Measurements from ENCODE around the gene GADD45A. TPM values are rescaled to one million over a fixed set of nuclear protein-coding genes. Genes with fewer than 3 reads are reported as not detected.

Gene GADD45A
- total and polyA plus RNA-seq, 9 of the 15 experiments (the other 6 are each of a cell fraction or from before 2014, with no cell fraction given): 21.3 to 156 (median 62.1) TPM

GRCh38 chr1:67685067-67685557 lies at the start of gene GADD45A (continued):
- TF ChIP-seq HDAC1 (IDR thresholded peaks at IDR 0.05): peak in 1 of 2 experiments; percentile 52; a peak in 2 of 4 replicates
- no peak for TF ChIP-seq HMBOX1 (IDR thresholded peaks at IDR 0.05)
- no peak for TF ChIP-seq KAT8 (IDR thresholded peaks at IDR 0.05; ENCODE audit: low read depth)
- TF ChIP-seq HDAC2 (IDR thresholded peaks at IDR 0.05): no peak
- TF ChIP-seq ZNF316 (IDR thresholded peaks at IDR 0.05): no peak
- no peak for TF ChIP-seq NCOA4 (IDR thresholded peaks at IDR 0.05; ENCODE audit: partially characterized antibody)
- 0 out of 2 replicates have a peak, but pooled peaks have one; percentile 36 for TF ChIP-seq NR1H2 (CRISPR knock-in tag; IDR thresholded peaks at IDR 0.05)
- TF ChIP-seq ELF1 (tag; IDR thresholded peaks at IDR 0.05): 0 out of 2 replicates have a peak, but pooled peaks have one; percentile 8
- TF ChIP-seq NFATC3 (IDR thresholded peaks at IDR 0.05): no peak
- TF ChIP-seq THAP7 (CRISPR knock-in tag; IDR thresholded peaks at IDR 0.05): 0 out of 2 replicates have a peak, but pooled peaks have one; percentile 73
- 0 out of 2 replicates have a peak, but pooled peaks have one; percentile 40 for TF ChIP-seq DMBX1 (CRISPR knock-in tag; IDR thresholded peaks at IDR 0.05; ENCODE audit: borderline replicate concordance)
- TF ChIP-seq KDM4B (IDR thresholded peaks at IDR 0.05; ENCODE audit: borderline replicate concordance in 2 of 2, low read depth in 1 of 2): peak in 1 of 2 experiments; percentile 56; a peak in 1 of 4 replicates
- peak; percentile 99 for TF ChIP-seq TBP (optimal IDR thresholded peaks at IDR 0.05; ENCODE audit: low read depth, low read length)
- TF ChIP-seq E2F1 (CRISPR knock-in tag; IDR thresholded peaks at IDR 0.05): peak; percentile 55; the same call in 1 of the 2 replicates
- peak; percentile 56; the same call in 1 of the 2 replicates for TF ChIP-seq FOXP1 (CRISPR knock-in tag; IDR thresholded peaks at IDR 0.05)
- TF ChIP-seq SMAD1 (IDR thresholded peaks at IDR 0.05; ENCODE audit: low read depth, low read length, partially characterized antibody): peak; percentile 96
- TF ChIP-seq BHLHE40 (IDR thresholded peaks at IDR 0.05; ENCODE audit: low read length): peak; percentile 44; the same call in 1 of the 2 replicates
- no peak for TF ChIP-seq SRSF1 (IDR thresholded peaks at IDR 0.05; ENCODE audit: low read depth, low read length)
- peak; percentile 74 for TF ChIP-seq SETDB1 (IDR thresholded peaks at IDR 0.05; ENCODE audit: low read length)
- no peak for TF ChIP-seq CREBBP (IDR thresholded peaks at IDR 0.05; ENCODE audit: low read depth, low read length)
- no peak for TF ChIP-seq ZNF75A (CRISPR knock-in tag; IDR thresholded peaks at IDR 0.05)
- no peak for TF ChIP-seq PHF20 (IDR thresholded peaks at IDR 0.05; ENCODE audit: partially characterized antibody)
- TF ChIP-seq ZKSCAN1 (IDR thresholded peaks at IDR 0.05; ENCODE audit: low read depth, low read length): 0 out of 2 replicates have a peak, but pooled peaks have one; percentile 27
- TF ChIP-seq POLR2A (conservative IDR thresholded peaks at IDR 0.05): peak; percentile 99
- no peak for TF ChIP-seq ZNF408 (CRISPR knock-in tag; IDR thresholded peaks at IDR 0.05; ENCODE audit: low read depth)
- TF ChIP-seq VEZF1 (CRISPR knock-in tag; IDR thresholded peaks at IDR 0.05): peak; percentile 53; the same call in 1 of the 2 replicates
